GM21825 (cell line): ENCODE measurements around the gene PGP.
"Not testable (repeated sequence)": the region's sequence is repeated elsewhere in the genome, so short reads cannot be mapped to it uniquely, and the experiment has no call there.

ENCODE experiments used
- ATAC-seq: cut with Tn5 transposase; IDR thresholded peaks from one replicate; pipeline ENCODE4 v1.9.1; 2021; ENCODE audit warnings: mild to moderate bottlenecking, moderate library complexity; ENCODE audit not compliant: unreplicated experiment

PGP gene

GRCh38 chr16:2223221-2223941 is 8.7 kb upstream of the PGP start, which contains the start of gene E4F1:
E4F1 (plus strand) TSS chr16:2223591; CDS start chr16:2223614, 23 bp downstream.
- ATAC-seq = peak; percentile 92

- no peak for ATAC-seq
Observed at GRCh38 chr16:2216330-2216729, 1.7 kb upstream of the PGP start.

- peak; percentile 5 for ATAC-seq
Observed at GRCh38 chr16:2213817-2214718, 572 bp downstream of the PGP start.

GRCh38 chr16:2212362-2213324 is 2.0 kb downstream of the PGP start:
- ATAC-seq = no peak

- no peak for ATAC-seq
Observed at GRCh38 chr16:2211923-2212347, 2.7 kb downstream of the PGP start.

- ATAC-seq = no peak
Observed at GRCh38 chr16:2210386-2211365, 4.0 kb downstream of the PGP start, which contains the start of gene BRICD5. BRICD5 (minus strand) TSS chr16:2210863; CDS start chr16:2210833, 30 bp downstream.

- ATAC-seq = no peak
Observed at GRCh38 chr16:2210009-2210332, 4.7 kb downstream of the PGP start.

- no peak for ATAC-seq
Observed at GRCh38 chr16:2209258-2210008, 5.2 kb downstream of the PGP start.

GRCh38 chr16:2208772-2209171 is 5.9 kb downstream of the PGP start:
- no peak for ATAC-seq

GRCh38 chr16:2208308-2208707 is 6.3 kb downstream of the PGP start:
- ATAC-seq = no peak

GRCh38 chr16:2207872-2208271 is 6.8 kb downstream of the PGP start:
- no peak for ATAC-seq

GRCh38 chr16:2206780-2207433 is 7.7 kb downstream of the PGP start:
- no peak for ATAC-seq

- peak; percentile 2 for ATAC-seq
Observed at GRCh38 chr16:2206420-2206779, 8.2 kb downstream of the PGP start.

- peak; percentile 13 for ATAC-seq
Observed at GRCh38 chr16:2205967-2206313, 8.7 kb downstream of the PGP start.

GRCh38 chr16:2205104-2205966 is 9.3 kb downstream of the PGP start, which contains the start of gene MLST8:
MLST8 (plus strand) TSS chr16:2205454; CDS start chr16:2206086, 632 bp downstream.
- ATAC-seq = peak; percentile 53

- ATAC-seq = no peak
Observed at GRCh38 chr16:2204416-2205103, 10.1 kb downstream of the PGP start.

GRCh38 chr16:2203119-2203688 is 11.4 kb downstream of the PGP start:
- not testable (repeated sequence) for ATAC-seq
